AG10803 (cell line): ENCODE results near the gene GCC2.
"Not testable (repeated sequence)": the region's sequence is repeated elsewhere in the genome, so short reads cannot be mapped to it uniquely, and the experiment has no call there.

Source experiments
- DNase-seq: peaks from one replicate; pipeline ENCODE4 v3.0.0; 2010; ENCODE audit warnings: low read depth
- H3K4me3 ChIP-seq: 2 replicates; pipeline ENCODE4 v1.5.1; 2011; ENCODE audit warnings: mild to moderate bottlenecking, low read length, control low read depth
- TF ChIP-seq, protein P1 (sequence below): conservative IDR thresholded peaks from 2 replicates; pipeline ENCODE4 v1.5.1; 2011; ENCODE audit warnings: mild to moderate bottlenecking, low read length, control low read depth, inconsistent platforms

GCC2 gene

DNA sequence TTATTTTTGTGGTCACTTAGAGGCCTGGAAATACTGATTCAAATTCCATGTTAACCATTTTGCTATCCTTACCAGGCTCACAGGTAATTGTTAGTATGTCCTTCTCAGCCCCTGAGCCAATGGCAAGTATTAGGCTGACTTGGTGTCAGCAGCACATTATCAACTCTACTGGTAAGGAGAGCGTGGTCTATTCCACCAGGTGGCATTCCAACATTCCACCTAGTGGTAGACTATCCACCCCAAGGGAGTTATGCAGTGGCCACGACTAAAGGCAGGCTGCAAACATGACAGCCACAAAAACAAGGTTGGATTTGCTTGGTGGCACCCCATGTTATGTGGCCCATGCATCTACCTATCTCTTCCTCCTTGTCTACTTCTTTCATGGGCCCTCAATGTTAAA lies 31.8 kb upstream of the GCC2 start:
- TF ChIP-seq, protein P1, sequence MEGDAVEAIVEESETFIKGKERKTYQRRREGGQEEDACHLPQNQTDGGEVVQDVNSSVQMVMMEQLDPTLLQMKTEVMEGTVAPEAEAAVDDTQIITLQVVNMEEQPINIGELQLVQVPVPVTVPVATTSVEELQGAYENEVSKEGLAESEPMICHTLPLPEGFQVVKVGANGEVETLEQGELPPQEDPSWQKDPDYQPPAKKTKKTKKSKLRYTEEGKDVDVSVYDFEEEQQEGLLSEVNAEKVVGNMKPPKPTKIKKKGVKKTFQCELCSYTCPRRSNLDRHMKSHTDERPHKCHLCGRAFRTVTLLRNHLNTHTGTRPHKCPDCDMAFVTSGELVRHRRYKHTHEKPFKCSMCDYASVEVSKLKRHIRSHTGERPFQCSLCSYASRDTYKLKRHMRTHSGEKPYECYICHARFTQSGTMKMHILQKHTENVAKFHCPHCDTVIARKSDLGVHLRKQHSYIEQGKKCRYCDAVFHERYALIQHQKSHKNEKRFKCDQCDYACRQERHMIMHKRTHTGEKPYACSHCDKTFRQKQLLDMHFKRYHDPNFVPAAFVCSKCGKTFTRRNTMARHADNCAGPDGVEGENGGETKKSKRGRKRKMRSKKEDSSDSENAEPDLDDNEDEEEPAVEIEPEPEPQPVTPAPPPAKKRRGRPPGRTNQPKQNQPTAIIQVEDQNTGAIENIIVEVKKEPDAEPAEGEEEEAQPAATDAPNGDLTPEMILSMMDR, result no peak
- DNase-seq, result no peak
- H3K4me3 ChIP-seq, result no peak overlapping the region

DNA sequence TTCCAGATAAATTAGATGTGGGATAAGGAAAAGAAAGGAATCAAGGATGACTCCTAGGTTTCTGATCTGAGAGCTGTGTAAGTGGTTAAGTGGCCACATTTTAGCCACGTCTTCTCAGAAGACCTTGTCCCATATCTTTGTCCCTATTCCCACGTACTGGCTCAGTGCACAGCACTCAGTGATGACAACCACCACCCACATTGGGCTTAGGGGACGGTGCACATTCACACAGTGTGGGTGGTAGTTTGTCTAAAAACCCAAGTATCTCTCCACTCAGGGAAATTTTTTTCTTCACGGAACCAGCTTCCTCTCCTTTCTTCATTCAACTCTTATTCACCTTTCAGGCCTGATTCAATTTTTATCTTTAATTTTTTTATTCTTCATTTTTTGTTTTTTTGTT lies 30.6 kb upstream of the GCC2 start:
- TF ChIP-seq, protein P1, result no peak

DNA sequence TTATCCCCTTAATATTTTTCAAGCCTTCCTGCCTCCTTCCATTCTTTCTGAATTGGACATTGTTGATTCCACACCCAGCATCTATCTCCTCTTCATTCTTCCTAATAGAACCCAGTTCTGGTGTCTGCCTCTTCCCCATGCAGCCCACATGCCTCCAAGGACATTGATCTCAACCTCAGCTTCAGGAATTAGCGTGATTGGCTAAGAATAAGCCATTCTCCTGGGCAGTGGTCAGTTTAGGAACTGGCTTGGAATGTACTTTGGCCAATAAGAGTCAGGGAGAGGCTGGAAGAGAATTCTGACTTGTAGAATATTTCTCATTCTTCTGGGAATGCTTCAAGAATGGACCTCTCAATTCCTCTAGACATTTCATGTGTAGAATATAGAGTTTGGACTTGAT lies 25.9 kb upstream of the GCC2 start:
- DNase-seq, result peak; percentile 11
- no peak overlapping the region for H3K4me3 ChIP-seq
- TF ChIP-seq, protein P1, result no peak

More for the DNA sequence above, 30.6 kb upstream of the GCC2 start:
- H3K4me3 ChIP-seq, result no peak overlapping the region
- DNase-seq, result no peak

DNA sequence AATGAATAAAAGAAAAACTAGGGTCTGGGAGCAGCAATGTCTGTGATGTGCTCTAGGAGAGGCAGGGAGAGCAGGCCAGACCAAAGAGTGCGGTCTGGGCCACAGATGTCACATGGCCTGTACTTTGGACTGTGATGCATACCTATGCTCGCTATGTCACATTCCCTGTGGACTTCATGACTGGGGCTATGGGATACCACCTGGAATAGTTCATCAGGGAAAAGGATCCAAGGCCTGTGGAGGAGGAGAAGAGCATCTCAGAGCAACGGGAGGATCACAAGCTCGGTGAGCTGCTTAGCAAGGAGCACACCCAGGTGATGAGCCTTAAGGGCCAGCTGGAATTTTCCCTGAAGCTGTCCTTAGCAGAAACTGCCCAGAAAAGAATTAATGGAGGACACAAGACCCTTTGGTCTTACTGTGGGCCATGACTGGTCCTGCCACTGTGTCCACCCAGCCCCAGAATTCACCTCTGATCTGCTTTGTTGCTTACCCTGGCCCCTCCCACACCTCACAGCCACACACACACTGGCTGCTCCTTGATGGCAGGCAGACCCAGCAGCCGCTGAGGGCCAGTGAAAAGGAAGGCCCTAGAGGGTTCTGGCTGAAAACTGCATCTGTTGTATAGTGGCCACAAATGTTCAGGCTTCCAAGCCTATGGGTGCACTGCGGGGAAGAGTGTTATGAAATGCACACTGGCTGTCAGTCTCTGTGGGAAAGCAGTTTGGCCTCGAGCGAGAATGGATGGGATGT lies 25.3 kb upstream of the GCC2 start:
- no peak for DNase-seq
- no peak overlapping the region for H3K4me3 ChIP-seq
- TF ChIP-seq, protein P1, result no peak

DNA sequence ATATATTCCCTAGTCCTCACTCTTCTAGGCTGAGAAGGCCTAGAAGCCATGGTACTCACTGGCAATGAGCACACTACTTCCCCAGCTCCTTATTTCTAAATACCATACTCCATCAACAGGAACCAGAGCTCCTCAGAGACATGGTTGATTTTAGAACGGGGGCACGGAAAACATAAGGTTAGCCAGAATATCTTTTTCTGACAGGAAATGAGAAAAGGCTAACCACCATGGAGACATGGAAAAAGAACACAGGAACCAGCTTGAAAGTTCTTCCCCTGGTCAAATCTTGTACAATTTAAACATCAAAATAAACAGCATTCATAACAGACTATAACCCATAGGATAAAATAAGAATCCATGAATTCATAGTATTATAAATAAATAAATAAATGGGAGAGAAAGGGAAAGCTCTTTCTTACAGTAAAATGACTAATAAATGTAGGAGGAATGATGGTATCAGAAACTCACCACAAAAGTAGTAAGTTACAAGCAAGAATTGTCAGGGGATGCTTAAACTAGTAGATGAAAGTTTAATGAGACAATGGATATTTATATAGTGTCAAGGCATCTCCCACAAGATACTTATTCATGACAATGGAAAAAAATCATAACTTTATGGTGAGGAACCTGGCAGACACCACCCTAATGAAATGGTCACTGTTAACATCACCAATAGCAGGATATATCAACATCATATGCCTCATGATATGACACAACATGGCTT lies 20.6 kb upstream of the GCC2 start:
- TF ChIP-seq, protein P1, result no peak
- DNase-seq, result no peak
- H3K4me3 ChIP-seq, result no peak overlapping the region

DNA sequence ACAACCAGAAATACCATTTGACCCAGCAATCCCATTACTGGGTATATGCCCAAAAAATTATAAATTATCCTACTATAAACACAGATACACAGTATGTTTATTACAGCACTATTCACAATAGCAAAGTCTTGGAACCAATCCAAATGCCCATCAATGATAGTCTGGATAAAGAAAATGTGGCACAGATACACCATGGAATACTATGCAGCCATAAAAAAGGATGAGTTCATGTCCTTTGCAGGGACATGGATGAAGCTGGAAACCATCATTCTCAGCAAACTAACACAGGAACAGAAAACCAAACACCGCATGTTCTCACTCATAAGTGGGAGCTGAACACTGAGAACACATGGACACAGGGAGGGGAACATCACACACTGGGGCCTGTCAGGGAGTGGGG lies 13.4 kb upstream of the GCC2 start:
- not testable (repeated sequence) for H3K4me3 ChIP-seq, DNase-seq

DNA sequence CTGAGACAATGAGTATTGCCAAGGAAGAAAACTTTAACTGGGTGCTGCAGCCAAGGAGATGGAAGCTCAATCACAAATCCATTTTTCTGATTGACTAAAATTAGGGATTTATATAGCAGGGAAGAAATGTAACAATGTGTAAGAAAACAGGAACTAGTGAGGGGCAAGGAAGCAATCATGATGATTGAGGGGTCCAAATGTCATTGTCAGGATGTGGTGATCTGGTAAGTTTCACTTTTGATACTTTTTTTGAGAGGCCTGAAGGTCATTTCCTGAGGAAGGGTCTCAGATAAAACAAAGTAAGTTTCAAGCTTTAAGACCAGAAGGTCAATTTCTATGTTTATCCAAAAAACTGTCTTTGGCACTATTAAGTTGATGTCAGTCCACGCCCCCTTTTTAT lies 12.0 kb upstream of the GCC2 start:
- TF ChIP-seq, protein P1, result no peak
- no peak overlapping the region for H3K4me3 ChIP-seq
- DNase-seq, result no peak
